ENCODE results near the gene NAGK. TPM values are rescaled to one million over a fixed set of nuclear protein-coding genes. Genes with fewer than 3 reads are reported as not detected.
"Not testable (repeated sequence)": the region's sequence is repeated elsewhere in the genome, so short reads cannot be mapped to it uniquely, and the experiment has no call there.

Gene NAGK
- total RNA-seq, 1 donor from 2014 or later, result 104 TPM

DNA sequence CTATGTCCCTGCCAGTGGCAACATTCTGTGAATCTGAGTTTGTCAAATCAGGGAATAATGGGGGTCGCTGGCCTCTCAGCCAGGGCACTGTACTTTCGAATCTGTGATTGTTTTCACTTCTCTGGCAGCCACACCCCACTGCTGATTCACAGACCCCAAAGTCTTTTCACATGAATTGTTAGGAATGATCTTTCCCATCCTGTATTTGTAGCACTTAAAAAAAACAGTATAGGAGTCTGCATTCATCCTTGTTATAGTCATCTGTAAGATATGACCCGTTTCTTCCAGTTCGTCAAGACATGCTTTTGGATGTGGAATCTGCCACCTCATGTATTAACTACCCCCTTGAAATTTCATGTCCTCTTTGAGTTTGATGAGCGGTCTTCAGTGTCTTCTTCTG lies 928 bp downstream of the NAGK start:
- DNase-seq (ENCODE audit: low spot score), result no peak

DNA sequence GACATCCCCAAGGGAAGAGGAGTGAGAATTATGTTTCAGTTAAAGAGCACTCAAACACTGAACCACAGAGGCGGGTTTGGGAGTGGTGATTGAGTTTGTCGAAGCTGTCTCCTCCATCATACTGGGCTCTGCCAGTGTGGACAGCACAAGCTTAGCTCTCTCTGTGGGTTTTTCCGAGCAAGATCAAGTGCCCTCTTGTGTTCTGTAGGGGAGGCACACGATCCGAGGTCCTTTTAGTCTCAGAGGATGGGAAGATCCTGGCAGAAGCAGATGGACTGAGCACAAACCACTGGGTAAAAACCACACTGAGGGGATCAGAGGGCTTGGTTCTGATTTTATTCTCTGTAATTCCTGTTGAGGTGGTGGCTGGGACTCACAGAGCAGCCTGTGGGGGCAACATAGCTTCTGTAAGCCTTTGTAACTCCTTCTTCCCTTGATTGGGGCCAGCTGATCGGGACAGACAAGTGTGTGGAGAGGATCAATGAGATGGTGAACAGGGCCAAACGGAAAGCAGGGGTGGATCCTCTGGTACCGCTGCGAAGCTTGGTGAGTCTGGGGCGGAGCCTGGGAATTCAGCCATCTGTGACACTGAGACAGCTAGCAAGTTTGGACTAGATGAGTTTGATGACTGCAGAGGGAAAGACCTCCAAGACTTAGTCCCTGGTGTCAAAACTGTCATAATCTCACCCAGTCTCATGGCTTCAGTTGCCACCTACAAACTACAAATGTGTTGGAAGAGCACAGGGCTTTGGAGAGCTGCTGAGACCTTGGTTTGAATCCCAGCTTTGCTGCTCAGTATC lies 2.0 kb downstream of the NAGK start:
- DNase-seq (ENCODE audit: low spot score), result no peak

DNA sequence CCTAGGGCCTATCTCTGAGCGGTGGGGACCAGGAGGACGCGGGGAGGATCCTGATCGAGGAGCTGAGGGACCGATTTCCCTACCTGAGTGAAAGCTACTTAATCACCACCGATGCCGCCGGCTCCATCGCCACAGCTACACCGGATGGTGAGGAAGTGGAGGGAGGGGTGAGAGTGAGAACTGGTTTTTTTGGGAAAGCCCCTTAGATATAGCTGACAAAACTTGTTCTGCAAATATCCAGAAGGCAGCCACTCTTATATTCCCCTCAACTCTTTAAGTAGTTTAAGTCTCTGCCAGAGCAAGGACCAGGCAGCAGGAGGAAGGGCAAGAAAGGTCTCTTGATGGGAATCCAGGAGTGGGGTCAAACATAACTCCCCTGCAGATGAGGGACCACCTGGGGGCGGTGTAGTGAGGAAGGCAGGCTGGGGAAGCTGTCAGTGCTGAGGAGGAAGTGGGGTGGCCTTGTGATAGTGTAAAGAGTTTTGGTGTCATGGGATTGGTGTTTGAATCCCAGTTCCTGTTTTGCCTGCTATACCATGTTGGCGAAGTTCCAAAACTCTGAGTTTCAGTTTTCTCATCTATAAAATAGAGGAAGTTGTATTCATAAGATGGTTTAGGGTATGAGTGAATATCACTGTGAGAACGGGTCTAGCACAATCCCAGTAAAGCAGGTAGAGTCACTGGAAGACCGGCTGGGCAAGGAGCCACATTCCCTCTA lies 3.4 kb downstream of the NAGK start:
- DNase-seq (ENCODE audit: low spot score), result peak; percentile 30

DNA sequence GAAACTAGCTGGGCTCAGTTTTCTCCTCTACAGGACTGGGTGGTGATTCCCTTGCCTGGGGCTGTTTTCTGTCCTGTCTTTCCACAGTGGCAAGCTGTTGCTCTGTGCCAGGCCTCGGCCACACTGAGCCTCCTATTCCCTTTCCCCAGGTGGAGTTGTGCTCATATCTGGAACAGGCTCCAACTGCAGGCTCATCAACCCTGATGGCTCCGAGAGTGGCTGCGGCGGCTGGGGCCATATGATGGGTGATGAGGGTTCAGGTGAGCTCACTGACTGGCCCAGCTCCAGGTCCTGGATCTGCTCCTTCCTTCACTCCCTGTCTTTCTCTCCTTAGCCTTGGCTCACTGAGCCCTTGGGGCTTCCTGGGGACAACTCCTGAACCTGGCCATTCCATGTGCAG lies 4.0 kb downstream of the NAGK start:
- DNase-seq (ENCODE audit: low spot score), result no peak

DNA sequence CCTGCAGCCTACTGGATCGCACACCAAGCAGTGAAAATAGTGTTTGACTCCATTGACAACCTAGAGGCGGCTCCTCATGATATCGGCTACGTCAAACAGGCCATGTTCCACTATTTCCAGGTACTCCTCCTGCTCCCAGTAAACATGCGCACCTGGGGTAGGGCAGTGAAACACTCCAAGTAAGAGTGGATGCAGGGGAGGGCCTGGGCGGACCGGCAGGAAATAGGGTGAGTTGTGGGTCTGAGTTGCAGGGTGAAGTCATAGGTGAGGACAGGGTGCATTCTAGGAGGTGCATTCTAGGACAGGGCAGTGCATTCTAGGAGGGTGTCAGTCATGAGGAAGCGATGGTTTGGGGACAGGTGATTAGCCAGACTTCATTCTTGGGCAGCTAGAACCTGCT lies 5.0 kb downstream of the NAGK start:
- no peak for DNase-seq (ENCODE audit: low spot score)

DNA sequence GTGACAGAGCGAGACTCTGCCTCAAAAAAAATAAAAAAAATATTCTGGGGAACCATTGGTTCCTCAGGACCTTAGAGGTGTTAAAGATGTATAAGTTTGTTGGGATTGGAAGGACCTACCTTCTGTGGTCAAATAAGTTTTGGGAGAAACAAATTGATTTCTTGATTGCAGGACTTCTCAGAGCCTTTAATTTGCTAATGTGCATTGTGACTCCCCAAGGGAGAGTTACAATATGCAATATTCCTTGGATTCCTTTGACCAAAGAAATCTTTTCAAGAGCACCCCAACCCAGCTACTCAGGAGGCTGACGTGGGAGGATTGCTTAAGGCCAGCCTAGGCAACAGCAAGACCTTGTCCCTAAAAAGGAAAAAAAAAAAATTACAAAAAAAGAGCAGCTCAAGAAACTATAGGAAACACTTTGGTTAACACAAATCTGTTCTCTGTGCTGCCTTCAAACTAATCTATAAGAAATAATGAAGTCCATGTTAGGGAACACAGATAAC lies 6.5 kb downstream of the NAGK start:
- DNase-seq (ENCODE audit: low spot score), result no peak

DNA sequence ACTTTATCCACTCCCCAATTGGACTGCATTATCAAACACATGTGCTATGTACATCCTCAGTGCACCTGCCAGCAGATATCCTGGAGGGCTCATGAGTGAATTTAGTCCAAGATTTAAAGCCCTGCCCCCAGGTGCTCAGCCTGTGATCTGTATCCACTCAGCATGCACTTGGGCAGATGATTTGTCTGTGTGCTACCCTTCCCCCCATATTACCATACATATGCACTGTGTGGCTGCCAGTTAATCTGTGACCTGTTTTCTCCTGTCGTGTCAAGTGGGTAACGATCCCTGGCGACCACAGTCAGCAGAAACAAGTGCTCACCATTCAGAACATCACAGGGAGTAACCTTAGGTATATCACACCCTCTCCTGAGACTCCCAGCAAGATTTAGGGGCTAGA lies 10.2 kb downstream of the NAGK start:
- DNase-seq (ENCODE audit: low spot score), result no peak

DNA sequence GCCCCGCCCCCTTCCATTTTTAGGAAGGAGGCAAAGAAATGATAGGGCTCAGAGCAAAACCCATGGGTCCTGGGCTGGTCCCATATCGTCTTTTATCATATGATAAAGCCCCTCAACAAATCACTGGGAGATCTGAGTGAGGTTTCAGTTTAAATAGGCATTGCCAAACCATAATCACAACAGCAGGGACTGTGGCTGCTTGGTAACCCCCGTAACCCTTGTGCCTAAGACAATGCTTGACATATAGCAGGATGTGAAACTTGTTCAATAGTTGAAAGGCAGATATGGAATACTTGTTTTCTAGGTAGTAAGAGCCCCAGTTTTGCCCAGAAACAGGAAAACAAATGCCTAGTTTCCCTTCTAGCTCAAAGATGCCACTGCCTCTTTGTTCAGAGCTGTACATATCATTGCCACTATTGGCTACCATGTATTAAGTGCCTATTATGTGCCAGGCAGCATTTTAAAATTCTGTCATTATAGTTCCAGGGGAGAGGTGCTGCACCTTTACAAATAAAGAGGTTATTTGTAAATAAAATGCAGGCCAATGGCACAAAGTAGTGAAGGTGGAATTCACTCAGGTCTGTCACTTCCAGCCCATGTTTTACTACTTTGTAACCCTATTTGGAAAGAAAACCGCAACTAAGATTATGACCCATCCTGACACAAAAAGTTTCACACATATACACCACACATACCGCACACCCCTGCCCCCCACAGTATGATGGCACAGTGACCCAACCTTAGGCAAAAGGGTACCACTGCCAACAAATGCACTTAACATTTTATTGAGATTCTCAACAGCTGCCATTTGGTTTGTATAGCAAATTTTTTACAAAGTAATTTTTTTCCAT lies 14.2 kb downstream of the NAGK start:
- no peak for DNase-seq (ENCODE audit: low spot score)

DNA sequence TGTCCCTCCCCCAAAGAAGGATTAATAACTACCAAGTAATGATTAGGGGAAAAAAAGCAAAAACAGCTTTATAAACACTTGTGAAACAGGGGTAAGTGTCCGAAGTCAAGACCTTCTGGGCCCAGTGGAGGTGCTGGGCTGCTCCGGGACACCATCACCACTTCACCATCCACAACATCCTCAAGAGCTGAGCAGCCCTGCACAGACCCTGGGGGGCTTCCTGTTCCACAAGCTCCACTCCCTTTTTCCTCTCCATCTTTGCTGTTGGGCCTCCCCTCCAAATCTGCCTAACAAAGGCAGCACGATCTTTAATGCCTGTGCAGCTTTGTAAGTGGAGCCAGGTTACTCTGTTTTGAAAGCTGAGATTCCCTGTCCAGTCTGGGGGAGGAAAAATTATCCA lies 14.8 kb downstream of the NAGK start:
- not testable (repeated sequence) for DNase-seq (ENCODE audit: low spot score)

DNA sequence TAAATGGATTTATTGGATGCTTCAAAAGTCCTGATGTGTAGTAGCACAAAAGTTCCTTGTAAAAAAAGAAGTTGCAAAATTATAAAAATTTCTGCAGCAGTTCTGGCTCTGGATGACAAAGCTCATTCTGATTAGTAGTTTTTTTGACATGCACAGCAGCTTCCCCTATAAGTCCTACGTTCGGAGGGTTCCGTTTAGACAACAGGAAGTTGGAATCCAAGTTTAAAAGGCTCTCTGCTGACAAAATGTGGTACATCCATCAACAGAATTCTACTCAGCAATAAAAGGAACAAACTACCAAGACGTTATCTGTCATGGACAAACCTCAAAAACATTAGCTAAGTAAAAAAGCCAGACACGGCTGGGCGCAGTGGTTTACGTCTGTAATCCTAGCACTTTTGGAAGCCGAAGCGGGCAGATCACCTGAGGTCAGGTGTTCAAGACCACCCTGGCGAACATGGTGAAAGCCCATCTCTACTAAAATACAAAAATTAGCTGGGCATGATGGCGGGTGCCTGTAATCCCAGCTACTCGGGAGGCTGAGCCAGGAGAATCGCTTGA lies 15.4 kb downstream of the NAGK start:
- DNase-seq (ENCODE audit: low spot score), result not testable (repeated sequence)

DNA sequence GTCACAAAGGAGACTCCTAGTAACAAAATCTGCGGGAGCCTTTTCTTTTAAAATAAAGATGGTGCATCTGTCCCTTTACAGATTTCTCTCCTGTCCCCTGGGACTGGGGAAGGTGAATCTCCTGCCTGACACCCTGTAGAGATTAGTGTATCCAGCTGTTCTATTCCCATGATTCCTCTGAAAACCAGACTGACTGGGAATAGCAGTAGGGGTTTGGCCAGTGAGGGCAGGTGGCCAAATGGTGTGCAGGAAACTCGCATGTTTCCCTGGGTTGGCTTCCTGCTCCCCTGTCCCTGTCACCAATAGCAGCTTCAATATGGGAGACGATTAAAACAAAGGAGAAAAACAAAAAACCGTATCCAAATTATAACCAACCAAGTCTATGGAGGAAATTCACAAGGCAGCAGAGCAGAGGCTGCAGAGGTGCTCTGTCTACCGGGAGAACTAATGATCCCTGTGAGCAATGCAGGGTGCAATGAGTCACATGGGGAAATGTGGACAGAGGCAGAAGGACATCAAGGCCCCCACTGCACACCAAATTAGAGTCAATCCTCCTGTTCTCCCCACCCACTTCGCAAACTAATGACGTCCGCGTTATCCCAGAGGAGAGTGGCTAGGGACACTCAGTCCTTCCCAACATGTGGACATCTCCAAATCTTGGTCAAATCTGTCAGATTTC lies 17.0 kb downstream of the NAGK start:
- not testable (repeated sequence) for DNase-seq (ENCODE audit: low spot score)

DNA sequence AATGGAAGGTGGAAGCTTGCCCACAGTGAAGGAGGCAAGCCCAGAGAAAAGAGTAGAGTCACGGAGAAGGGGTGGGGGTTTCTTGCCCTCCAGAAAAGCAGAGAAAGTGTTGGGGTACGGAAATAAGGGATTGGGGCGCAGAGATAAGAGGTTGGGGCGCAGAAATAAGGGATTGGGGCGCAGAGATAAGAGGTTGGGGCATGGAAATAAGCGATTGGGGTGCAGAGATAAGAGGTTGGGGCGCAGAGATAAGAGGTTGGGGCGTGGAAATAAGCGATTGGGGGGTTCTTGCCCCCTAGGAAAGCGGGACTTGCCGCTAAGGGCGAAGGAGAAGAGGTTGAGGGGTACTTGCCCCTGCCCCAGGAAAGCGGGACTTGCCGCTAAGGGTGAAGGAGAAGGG lies 21.0 kb downstream of the NAGK start:
- not testable (repeated sequence) for DNase-seq (ENCODE audit: low spot score)

DNA sequence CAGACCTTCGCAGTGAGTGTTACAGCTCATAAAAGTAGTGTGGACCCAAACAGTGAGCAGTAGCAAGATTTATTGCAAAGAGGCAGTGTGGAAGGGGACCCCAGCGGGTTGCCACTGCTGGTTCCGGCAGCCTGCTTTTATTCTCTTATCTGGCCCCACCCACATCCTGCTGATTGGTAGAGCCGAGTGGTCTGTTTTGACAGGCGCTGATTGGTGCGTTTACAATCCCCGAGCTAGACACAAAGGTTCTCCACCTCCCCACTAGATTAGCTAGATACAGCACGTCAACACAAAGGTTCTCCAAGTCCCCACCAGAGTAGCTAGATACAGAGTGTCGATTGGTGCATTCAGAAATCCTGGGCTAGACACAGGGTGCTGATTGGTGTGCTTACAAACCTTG lies 23.4 kb downstream of the NAGK start:
- DNase-seq (ENCODE audit: low spot score), result not testable (repeated sequence)

DNA sequence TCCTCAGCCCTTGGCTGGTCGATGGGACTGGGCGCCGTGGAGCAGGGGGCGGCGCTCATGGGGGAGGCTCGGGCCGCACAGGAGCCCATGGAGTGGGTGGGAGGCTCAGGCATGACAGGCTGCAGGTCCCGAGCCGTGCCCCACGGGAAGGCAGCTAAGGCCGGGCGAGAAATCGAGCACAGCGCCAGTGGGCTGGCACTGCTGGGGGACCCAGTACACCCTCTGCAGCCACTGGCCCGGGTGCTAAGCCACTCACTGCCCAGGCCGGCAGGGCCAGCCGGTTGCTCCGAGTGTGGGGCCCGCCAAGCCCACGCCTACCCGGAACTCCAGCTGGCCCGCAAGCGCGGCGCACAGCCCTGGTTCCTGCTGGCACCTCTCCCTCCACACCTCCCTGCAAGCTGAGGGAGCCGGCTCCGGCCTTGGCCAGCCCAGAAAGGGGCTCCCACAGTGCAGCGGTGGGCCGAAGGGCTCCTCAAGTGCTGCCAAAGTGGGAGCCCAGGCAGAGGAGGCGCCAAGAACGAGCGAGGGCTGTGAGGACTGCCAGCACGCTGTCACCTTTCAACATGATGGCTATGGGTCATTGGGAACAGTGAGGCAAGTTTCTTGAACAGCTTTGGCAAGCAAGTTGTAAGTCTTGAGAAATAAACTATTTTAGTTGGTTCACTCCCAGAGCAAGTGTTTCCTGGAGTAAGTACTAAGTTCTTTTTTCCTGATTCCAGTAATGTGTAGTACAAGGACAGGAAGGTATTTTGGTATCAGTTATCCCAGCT lies 24.2 kb downstream of the NAGK start:
- DNase-seq (ENCODE audit: low spot score), result not testable (repeated sequence)

DNA sequence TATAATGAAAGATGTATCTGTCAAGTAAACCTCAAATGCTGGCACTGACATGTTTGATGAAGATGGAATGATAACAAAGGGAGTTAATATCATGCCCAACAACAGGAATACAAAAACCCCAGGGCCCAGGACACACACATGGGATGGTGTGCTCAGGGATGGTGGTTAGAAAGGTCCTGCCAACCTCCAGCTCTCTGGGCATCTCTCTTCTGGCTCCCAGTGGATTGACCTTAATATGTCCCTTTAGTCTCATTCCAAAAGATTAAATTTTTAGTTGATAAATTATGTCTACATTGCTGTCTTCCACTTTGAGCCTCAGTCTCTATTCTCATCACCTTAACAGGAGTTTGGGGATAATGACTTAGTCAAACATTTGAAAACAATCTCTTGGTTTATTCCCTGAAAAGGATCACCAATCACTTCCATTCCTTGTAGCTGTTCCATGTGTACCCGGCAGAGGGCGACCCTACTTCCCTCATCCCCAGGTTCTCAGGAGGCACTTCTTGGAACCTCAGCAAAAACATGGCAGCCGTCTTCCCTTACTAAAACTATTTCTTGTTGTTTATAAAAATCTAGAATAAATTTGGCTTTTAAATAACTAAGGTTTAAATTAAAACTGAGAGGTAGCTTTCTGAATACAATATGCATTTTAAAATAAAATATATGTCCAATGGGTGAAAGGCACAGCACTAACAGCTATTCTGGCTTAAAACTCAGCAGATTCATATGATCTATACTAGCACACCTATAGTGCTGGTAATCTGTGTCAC lies 31.9 kb downstream of the NAGK start:
- DNase-seq (ENCODE audit: low spot score), result peak; percentile 58

DNA sequence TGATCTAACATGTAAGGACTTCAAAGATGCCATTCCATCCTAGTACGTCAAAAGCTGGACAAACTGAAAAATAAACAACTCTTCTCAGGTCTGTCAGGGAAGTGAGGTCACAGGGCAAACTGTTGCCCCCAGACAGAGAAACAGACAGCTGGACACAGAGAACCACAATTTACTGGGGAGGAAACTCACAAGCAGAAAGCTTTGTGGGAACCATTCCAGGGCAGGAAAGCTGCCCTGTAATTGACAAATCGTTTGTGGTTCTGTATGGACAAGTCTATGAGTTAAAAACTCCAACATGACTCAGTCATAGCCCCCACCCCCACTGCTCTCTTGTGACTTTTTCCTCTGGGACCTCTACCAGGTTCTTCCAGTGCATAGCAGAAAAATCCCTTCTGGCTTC lies 33.2 kb downstream of the NAGK start:
- DNase-seq (ENCODE audit: low spot score), result no peak

DNA sequence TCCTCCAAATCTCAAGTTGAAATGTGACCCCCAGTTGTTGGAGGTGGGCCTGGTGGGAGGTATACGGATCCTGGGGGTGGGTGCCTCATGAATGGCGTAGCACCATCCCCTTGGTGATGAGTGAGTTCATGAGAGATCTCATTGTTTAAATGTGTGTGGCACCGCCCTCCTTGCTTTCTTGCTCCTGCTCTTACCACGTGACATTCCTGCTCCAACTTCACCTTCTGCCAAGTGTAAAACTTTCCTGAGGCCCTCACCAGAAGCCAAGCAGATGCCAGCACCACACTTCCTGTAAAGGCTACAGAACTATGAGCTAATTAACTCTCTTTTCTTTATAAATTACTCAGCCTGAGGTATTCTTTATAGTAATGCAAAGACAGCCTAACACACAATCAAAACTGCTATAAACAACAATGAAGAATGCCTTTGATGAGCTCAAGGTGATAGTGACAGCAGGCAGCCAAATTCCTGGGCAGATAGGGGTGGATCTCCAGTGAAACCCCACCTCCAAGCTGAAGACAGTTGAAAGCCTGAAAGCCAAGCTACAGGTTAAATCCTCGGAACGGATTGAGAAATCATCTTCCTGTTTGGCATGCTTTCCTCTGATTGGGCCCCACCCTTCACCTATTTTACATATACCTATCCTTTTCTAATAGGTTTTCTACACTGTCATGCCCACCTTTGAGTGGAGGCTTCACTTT lies 34.7 kb downstream of the NAGK start:
- DNase-seq (ENCODE audit: low spot score), result no peak

DNA sequence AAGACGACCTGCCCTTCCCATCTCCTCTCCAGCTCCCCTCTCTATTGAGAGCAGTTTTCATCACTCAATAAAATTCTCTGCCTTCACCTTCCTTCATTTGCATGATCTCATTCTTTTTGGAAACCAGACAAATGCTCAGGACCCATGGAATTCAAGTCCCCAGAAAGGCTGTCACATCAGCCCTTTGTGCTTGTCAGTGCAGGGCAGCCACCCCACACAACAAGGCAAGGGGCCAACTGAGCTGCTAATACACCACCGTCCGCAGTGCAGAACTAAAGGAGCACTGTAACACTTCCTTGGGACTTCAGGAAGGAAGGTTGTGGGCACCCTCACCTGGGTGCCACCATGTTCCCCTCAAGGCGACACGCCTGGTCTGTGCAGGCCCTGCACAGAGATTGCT lies 35.4 kb downstream of the NAGK start:
- no peak for DNase-seq (ENCODE audit: low spot score)

DNA sequence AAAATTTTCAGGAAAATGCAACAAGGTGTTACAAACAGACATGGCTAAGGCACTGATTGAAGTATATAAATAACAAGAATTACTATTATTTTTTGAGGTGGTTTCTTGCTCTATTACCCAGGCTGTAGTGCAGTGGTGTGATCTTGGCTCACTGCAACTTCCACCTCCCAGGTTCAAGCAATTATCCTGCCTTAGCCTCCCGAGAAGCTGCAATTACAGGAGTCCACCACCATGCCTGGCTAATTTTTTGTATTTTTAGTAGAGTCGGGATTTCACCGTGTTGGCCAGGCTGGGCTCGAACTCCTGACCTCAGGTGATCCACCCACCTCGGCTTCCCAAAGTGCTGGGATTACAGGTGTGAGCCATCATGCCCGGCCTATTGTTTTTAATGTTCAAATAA lies 38.0 kb downstream of the NAGK start:
- not testable (repeated sequence) for DNase-seq (ENCODE audit: low spot score)
